GM12872 (cell line): ENCODE results near the gene KCNQ1.

Experiments used
- TF ChIP-seq, protein P1 (sequence below): IDR thresholded peaks from 3 replicates; pipeline ENCODE4 v1.5.1; 2011; ENCODE audit warnings: low read depth, mild to moderate bottlenecking, low read length, moderate library complexity; ENCODE audit not compliant: insufficient read depth

The KCNQ1 gene

DNA sequence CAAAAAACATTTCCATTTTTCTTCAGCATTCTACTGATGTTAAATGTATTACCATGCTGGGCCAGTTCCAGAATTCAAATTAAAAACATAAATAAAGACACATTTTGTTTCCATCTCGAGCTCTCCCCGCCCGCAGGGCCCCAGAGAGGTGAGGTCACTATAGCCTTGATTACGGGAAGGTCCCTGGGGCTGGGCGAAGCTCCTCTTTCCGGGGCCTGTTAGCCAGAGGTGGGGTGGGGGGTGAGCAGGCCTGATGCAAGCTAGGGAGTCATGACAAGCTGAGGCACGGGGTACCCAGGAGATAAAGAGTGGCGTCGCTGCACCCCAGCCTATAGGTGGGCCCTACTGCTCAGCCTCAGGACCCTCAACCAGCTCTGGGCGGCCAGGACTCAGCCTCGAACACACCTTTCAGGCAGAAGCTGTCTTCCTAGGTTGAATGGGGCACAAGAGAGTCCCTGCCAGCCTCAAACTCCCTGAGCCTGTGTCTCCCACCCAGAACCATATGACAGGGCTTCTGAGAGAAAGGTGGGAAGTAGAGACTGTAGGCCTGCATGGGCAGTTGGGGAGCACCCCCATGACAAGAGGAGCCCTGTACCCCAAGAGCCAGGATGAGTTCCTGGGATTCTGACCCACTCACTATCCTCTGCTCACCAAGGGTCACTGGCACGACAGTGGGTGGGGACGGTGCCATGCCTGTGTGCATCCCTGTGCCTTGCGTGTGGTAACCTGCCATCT is 220.2 kb downstream of the KCNQ1 start:
- TF ChIP-seq, protein P1, sequence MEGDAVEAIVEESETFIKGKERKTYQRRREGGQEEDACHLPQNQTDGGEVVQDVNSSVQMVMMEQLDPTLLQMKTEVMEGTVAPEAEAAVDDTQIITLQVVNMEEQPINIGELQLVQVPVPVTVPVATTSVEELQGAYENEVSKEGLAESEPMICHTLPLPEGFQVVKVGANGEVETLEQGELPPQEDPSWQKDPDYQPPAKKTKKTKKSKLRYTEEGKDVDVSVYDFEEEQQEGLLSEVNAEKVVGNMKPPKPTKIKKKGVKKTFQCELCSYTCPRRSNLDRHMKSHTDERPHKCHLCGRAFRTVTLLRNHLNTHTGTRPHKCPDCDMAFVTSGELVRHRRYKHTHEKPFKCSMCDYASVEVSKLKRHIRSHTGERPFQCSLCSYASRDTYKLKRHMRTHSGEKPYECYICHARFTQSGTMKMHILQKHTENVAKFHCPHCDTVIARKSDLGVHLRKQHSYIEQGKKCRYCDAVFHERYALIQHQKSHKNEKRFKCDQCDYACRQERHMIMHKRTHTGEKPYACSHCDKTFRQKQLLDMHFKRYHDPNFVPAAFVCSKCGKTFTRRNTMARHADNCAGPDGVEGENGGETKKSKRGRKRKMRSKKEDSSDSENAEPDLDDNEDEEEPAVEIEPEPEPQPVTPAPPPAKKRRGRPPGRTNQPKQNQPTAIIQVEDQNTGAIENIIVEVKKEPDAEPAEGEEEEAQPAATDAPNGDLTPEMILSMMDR, result no peak

DNA sequence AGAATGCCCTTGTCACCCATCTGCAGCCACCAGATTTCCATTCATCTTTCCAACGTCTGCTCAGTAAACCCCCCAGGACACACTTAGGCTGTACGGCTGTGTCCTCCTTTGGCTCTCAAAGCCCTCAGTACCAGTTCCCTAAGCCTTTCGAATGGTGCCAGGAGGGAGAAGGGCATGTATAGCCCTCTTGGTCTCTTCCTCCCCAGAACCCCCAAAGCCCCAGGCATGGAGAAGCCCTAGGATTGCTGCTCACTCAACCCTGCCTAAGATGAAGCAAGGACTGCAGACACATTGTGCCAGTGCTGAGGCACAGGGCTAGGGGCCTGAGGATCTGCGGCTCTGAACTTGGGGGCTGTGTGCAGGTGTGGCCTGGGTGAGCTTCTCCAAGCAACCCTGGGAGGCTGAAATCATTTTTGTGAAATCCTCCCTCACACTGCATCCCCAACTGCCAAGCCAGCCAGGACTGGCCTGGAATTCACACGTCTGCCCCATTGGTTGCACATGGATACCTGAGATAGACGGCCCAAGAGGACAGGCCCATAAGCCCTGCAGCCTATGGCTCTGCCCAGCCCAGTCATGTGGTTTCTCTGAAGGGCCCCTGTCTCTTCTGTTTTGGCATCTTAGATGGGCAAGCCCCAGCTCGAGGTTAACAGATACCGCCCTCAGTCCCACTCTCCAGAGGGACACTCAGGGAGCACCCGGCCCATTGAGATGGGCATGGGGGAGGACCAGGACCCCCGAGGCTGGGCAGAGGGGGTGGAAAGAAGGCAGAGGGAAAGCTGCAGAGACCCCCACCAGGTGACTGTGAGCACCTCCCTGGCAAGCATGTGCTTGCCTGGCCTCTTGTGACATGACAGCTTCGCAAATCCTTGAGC is 221.0 kb downstream of the KCNQ1 start:
- TF ChIP-seq, protein P1, result no peak

DNA sequence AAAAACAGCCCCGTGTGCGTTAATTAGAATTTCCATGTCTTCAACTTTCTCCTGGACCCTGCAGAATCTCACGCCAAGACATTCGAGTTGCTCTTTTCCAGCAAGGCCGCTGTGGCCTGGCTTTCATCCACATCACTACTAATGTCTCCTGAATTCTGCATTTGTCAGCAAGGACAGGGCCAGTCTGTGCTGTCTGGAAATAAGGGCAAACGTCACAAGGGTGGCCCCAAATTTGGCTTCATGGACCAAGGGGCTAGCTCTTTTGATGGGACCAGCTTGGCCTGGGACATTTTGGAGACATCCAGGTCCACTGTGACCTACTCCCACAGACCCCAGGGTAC is 221.6 kb downstream of the KCNQ1 start:
- TF ChIP-seq, protein P1, result no peak

DNA sequence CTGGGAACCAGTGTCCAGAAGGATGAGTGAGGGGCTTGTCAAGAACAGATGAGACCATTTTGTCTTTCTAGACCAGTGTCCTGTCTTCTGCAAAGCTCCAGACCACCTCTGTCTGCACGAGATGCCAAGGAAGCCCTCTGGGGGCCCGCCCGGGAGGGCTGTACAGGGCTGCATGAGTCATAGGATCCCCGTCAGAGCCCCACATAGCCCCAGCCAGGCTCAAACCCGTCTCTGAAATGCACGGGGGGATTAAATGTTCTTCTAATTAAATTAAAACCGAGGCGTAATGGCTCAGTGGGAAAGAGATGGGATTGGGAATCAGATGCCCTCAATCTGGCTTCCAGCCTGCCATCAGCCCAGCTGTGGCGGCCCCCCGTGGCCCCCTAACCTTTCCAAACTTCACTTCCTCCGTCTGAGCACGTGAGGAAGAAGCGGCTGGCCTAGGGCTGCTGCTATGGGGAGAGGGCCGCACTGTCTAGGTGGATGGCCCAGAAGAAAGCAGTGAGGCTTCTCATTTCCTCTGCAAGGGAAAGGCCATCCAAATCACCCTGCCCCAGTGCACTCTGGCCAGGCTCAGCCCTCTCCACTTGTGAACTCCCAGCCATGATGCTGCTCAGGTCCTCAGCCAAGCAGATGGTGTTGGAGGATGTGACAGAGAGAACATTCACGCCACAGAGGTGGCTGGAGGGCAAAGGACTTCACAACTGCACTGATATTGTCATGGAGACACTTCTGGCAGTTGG is 222.2 kb downstream of the KCNQ1 start:
- TF ChIP-seq, protein P1, result no peak

DNA sequence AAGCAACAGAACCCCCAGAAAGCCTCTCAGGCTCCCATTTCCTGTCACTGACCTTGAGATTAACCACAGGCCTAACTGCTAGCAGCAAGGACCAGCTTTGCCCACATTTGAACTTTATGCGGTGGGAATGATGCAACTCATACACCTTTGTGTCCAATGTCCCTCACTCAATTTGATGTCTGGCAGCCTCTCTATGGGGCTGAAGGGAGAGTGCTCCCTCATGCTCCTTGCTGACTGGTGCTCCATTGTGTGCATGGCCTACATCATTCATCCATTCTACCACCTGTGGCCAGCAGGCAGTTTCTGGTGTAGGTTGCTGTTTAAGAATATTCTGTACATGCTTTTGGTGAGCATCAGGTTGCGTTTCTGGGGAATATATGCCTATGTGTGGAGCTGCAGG is 223.1 kb downstream of the KCNQ1 start:
- TF ChIP-seq, protein P1, result no peak

DNA sequence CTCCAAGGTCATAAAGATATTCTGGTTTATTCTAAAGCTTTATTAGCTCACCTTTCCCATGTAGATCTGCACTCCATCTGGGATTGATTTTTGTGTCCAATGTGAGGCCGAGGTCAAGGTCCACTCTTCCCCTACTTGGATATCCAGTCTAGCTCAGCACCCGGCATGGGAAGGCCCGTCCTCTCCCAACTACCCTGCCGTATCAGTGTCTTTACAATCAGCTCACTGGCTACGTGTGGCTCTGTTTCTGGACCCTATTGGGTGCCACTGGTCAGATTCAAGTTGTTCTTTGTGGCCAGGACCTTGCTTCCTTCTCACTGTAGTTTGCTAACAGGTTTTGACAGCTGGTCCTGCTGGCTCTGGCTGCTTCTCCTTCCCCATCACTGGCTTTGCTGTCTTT is 224.1 kb downstream of the KCNQ1 start:
- TF ChIP-seq, protein P1, result no peak
